ENCODE results near the gene ZEB2. TPM values are rescaled to one million over a fixed set of nuclear protein-coding genes. Genes with fewer than 3 reads are reported as not detected.
A peak's percentile ranks its signal among the peaks of the same experiment; 100 is the strongest.

The ZEB2 gene
- total RNA-seq, 1 donor from 2014 or later, result 89.1 TPM

- Histone ChIP-seq H3K36me3 (no peaks in the 10 kb centered on the region), H3K4me3 (no peak overlapping the region), H3K27ac (replicated peaks) (no peak overlapping the region), H3K9me3 (replicated peaks) (no peaks in the 10 kb centered on the region), H3K27me3 (ENCODE audit: low read depth) (no peaks in the 10 kb centered on the region), H3K4me1 (peaks cover 4% of the 10 kb centered on the region)
- intact Hi-C loops (cut with micrococcal nuclease), result no loop called here
- no peak for DNase-seq
- TF ChIP-seq CTCF (IDR thresholded peaks at IDR 0.05; ENCODE audit: borderline replicate concordance), result no peak
These were observed 13.3 kb upstream of the ZEB2 start for GRCh38 chr2:144533221-144533620.

- no peak for TF ChIP-seq CTCF (IDR thresholded peaks at IDR 0.05; ENCODE audit: borderline replicate concordance)
- intact Hi-C loops (cut with micrococcal nuclease), result no loop called here
- H3K36me3 ChIP-seq, result no peaks in the 10 kb centered on the region
- no peak overlapping the region for H3K27ac ChIP-seq (replicated peaks)
- DNase-seq, result no peak
- no peaks in the 10 kb centered on the region for H3K27me3 ChIP-seq (ENCODE audit: low read depth)
- no peak overlapping the region for H3K4me3 ChIP-seq
- H3K4me1 ChIP-seq, result peaks cover 4% of the 10 kb centered on the region
- no peaks in the 10 kb centered on the region for H3K9me3 ChIP-seq (replicated peaks)
These were observed 10.7 kb upstream of the ZEB2 start for GRCh38 chr2:144530596-144530995.

GRCh38 chr2:144529841-144530240 lies 9.9 kb upstream of the ZEB2 start:
- intact Hi-C loops (cut with micrococcal nuclease), result loop anchor here (10.0 kb wide), 1 partner anchor 345 kb away; no protein-coding TSS in a partner anchor
- no peaks in the 10 kb centered on the region for H3K36me3 ChIP-seq
- H3K4me3 ChIP-seq, result no peak overlapping the region
- DNase-seq, result no peak
- TF ChIP-seq CTCF (IDR thresholded peaks at IDR 0.05; ENCODE audit: borderline replicate concordance), result no peak
- peaks cover 9% of the 10 kb centered on the region for H3K4me1 ChIP-seq
- H3K27ac ChIP-seq (replicated peaks), result peak overlapping the region; percentile 21
- no peaks in the 10 kb centered on the region for H3K27me3 ChIP-seq (ENCODE audit: low read depth)
- H3K9me3 ChIP-seq (replicated peaks), result no peaks in the 10 kb centered on the region

GRCh38 chr2:144528108-144528507 lies 8.2 kb upstream of the ZEB2 start:
- no peaks in the 10 kb centered on the region for H3K9me3 ChIP-seq (replicated peaks)
- H3K4me3 ChIP-seq, result no peak overlapping the region
- no peaks in the 10 kb centered on the region for H3K36me3 ChIP-seq
- DNase-seq, result no peak
- H3K27me3 ChIP-seq (ENCODE audit: low read depth), result no peaks in the 10 kb centered on the region
- TF ChIP-seq CTCF (IDR thresholded peaks at IDR 0.05; ENCODE audit: borderline replicate concordance), result no peak
- intact Hi-C loops (cut with micrococcal nuclease), result loop anchor here (10.0 kb wide), 1 partner anchor 347 kb away; no protein-coding TSS in a partner anchor
- peak overlapping the region; percentile 98 for H3K27ac ChIP-seq (replicated peaks)
- peaks cover 25% of the 10 kb centered on the region for H3K4me1 ChIP-seq

GRCh38 chr2:144526831-144527230 lies 6.9 kb upstream of the ZEB2 start:
- Histone ChIP-seq H3K27ac (replicated peaks) (peak overlapping the region; percentile 98), H3K27me3 (ENCODE audit: low read depth) (no peaks in the 10 kb centered on the region), H3K36me3 (no peaks in the 10 kb centered on the region), H3K4me1 (peaks cover 36% of the 10 kb centered on the region), H3K4me3 (no peak overlapping the region), H3K9me3 (replicated peaks) (no peaks in the 10 kb centered on the region)
- intact Hi-C loops (cut with micrococcal nuclease), result loop anchor here (10.0 kb wide), 1 partner anchor 348 kb away; no protein-coding TSS in a partner anchor
- no peak for TF ChIP-seq CTCF (IDR thresholded peaks at IDR 0.05; ENCODE audit: borderline replicate concordance)
- no peak for DNase-seq
